ENCODE results near the gene EPN2.

GRCh38 chr17:19341641-19342610 lies 104.8 kb downstream of the EPN2 start:
- TF ChIP-seq PAX5 (IDR thresholded peaks at IDR 0.05; ENCODE audit: insufficient read depth, low read length, severe bottlenecking) = no peak
- TF ChIP-seq TAF1 (IDR thresholded peaks at IDR 0.05; ENCODE audit: low read depth, low read length) = no peak
- no peak for TF ChIP-seq POLR2A (IDR thresholded peaks at IDR 0.05; ENCODE audit: low read depth, low read length)
- TF ChIP-seq POLR2AphosphoS5 (IDR thresholded peaks at IDR 0.05; ENCODE audit: low read depth, low read length) = no peak
- TF ChIP-seq SPI1 (IDR thresholded peaks at IDR 0.05; ENCODE audit: low read depth, low read length) = no peak
- no peak for TF ChIP-seq POU2F2 (IDR thresholded peaks at IDR 0.05; ENCODE audit: low read depth, low read length)

Measured in GM12891 (cell line).